Transverse colon (tissue), 4 donors: Measurements from ENCODE around the gene HUNK. TPM values are rescaled to one million over a fixed set of nuclear protein-coding genes. Genes with fewer than 3 reads are reported as not detected.

ENCODE experiments used
- DNase-seq: peaks from one replicate; pipeline ENCODE4 v3.0.0-alpha.2; 2019
- H3K27ac ChIP-seq, 4 donors: fragments of 200-600 bp; sonication (generic); 2 replicates each; pipeline ENCODE4 v1.5.1; 2016 to 2018; ENCODE audit warnings: inconsistent platforms in 4 of 4
- H3K27me3 ChIP-seq: fragments of 200-600 bp; sonication (generic); 2 replicates; pipeline ENCODE4 v1.5.1; 2017; ENCODE audit warnings: inconsistent platforms
- H3K36me3 ChIP-seq, 4 donors: fragments of 200-600 bp; sonication (generic); 2 replicates each; pipeline ENCODE4 v1.5.1; 2017 to 2019; ENCODE audit warnings: inconsistent platforms in 4 of 4
- H3K4me1 ChIP-seq, 4 donors: fragments of 200-600 bp; sonication (generic); 2 replicates each; pipeline ENCODE4 v1.5.1; 2017 to 2020; ENCODE audit warnings: inconsistent platforms in 4 of 4
- H3K4me3 ChIP-seq, 4 donors: fragments of 200-600 bp; sonication (generic); 1 replicate in 1 of 4; 2 replicates in 3 of 4; pipeline versions ENCODE4 v1.5.1 to v1.6.1; 2017 to 2019; ENCODE audit warnings: inconsistent platforms in 4 of 4
- H3K9me3 ChIP-seq, 2 donors: fragments of 200-600 bp; sonication (generic); 2 replicates each; pipeline ENCODE4 v1.5.1; 2017 to 2019; ENCODE audit warnings: inconsistent platforms in 2 of 2
- EP300 ChIP-seq: sonication (generic); formaldehyde crosslinking; IDR thresholded peaks from one replicate; pipeline ENCODE4 v1.6.1; 2017; ENCODE audit warnings: antibody characterized with exemption, low read depth
- POLR2A ChIP-seq: fragments of 450-650 bp; IDR thresholded peaks from one replicate; pipeline ENCODE4 v1.6.1; 2016; ENCODE audit warnings: antibody characterized with exemption, mild to moderate bottlenecking, moderate library complexity
- POLR2AphosphoS5 ChIP-seq, 3 donors: sonication (generic); formaldehyde crosslinking; IDR thresholded peaks; one replicate each; pipeline ENCODE4 v1.6.1; 2016; ENCODE audit warnings: antibody characterized with exemption in 3 of 3
- WGBS, 2 donors: methylation state at CpG; one replicate each; pipeline ENCODE4 v1.1.5; 2018; ENCODE audit warnings: low coverage in 1 of 2; 5-methylcytosine and 5-hydroxymethylcytosine counted together
- in situ Hi-C, 4 donors: fragments of 200-750 bp; cut with MboI; loops; one replicate each; pipeline versions ENCODE4 v1.15.0 to v1.15.1; 2017; ENCODE audit warnings: low sequenced_read_pairs in 3 of 4, low pct_ligation_motif_present in 1 of 4, low pct_unique_long_range_greater_than_20kb in 1 of 4
- intact Hi-C: fragments of 100-400 bp; cut with DNase I; formaldehyde crosslinking; loops from one replicate; pipeline ENCODE4 v1.15.1; 2023; ENCODE audit warnings: low total_unique reads
- total RNA-seq, 4 donors: library from RNA; depleted of rRNA; stranded (reverse); fragments of >200 nt; gene quantifications; one replicate each; pipeline ENCODE4 v1.1.0, GENCODE V29; 2016
- TF ChIP-seq, protein P1 (sequence below), 5 experiments: fragments of 200-600 bp in 3 of 5; fragments of 450-650 bp in 2 of 5; sonication (generic) in 3 of 5; IDR thresholded peaks; 1 replicate in 2 of 5; 2 replicates in 3 of 5; pipeline ENCODE4 v1.5.1; 2016 to 2017; ENCODE audit warnings: antibody characterized with exemption in 5 of 5, inconsistent platforms in 3 of 5, mild to moderate bottlenecking in 2 of 5, moderate library complexity in 1 of 5

Gene HUNK
- total RNA-seq, 4 donors from 2014 or later = 1.8 to 6.7 (median 3.9) TPM

DNA sequence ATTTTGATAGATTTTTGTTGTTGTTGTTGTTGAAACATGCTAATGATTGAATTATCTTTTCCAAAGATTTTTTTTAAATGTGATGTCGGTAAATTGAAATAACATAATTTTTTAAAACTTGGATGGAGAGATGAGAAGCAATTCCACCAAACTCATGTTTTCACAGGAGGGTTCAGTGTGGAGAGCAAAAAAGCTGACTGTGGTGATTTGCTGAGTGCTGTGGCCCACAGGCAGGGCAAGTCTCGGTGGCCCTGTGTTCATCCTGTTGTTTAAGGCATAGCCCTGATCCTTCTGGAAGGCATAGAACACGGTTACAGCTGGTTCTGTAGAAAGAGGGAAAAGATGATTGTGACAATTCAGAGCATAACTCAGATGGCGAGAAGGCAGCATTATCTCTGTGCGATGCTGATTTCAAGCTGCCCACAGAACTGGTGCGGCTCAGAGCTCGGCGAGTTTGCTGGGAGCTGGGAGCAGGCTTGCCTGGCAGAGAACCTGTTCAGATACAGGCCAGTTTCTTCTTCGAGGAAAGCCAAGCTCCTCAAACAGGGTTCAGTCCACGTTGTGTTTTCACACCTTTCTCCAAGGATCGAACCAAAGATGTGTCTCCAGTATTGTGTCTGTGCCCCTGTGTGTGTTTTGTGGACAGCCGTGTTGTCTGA is 127.1 kb downstream of the HUNK start:
- Histone ChIP-seq H3K27me3 (no peaks in the 10 kb centered on the region), H3K4me1 (no peaks in the 10 kb centered on the region), H3K4me3 (no peak overlapping the region), H3K27ac (no peak overlapping the region), H3K36me3 (no peaks in the 10 kb centered on the region), H3K9me3 (no peaks in the 10 kb centered on the region)
- 89 to 93% methylated on average over 2 to 12 of the region's 12 CpGs for WGBS, 2 donors
- in situ Hi-C loops = loop anchor here in 1 of 4 donors (25.0 kb wide), 1 partner anchor 138 kb away; the partner anchor contains the start of gene HUNK
- TF ChIP-seq POLR2AphosphoS5 (IDR thresholded peaks at IDR 0.05) (no peak), EP300 (no peak), POLR2A (no peak)
- TF ChIP-seq, protein P1, sequence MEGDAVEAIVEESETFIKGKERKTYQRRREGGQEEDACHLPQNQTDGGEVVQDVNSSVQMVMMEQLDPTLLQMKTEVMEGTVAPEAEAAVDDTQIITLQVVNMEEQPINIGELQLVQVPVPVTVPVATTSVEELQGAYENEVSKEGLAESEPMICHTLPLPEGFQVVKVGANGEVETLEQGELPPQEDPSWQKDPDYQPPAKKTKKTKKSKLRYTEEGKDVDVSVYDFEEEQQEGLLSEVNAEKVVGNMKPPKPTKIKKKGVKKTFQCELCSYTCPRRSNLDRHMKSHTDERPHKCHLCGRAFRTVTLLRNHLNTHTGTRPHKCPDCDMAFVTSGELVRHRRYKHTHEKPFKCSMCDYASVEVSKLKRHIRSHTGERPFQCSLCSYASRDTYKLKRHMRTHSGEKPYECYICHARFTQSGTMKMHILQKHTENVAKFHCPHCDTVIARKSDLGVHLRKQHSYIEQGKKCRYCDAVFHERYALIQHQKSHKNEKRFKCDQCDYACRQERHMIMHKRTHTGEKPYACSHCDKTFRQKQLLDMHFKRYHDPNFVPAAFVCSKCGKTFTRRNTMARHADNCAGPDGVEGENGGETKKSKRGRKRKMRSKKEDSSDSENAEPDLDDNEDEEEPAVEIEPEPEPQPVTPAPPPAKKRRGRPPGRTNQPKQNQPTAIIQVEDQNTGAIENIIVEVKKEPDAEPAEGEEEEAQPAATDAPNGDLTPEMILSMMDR (IDR thresholded peaks at IDR 0.05) = no peak
- intact Hi-C loops = no loop called here
- no peak for DNase-seq

DNA sequence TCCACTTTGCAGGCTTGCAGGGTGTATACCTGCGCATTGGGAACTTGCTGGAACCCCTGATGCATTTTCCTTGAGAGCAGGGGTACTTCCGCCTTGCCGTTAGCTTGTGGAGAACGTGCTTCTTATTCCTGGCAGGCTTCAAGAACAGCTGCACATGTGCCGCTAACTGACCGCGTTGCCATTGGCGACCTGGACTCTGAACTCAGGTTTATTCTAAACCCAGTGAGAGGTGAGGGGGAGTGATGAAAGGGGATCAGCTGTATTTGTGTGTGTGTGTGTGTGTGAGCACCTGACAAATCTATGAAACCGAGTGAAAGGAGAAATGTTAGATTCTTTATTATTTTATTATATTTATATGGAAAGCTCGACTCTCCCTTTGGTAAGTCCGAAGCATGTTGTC is 128.6 kb downstream of the HUNK start:
- no peaks in the 10 kb centered on the region for H3K27me3 ChIP-seq
- no peaks in the 10 kb centered on the region for H3K4me1 ChIP-seq
- in situ Hi-C loops (loop anchor here in 1 of 4 donors (25.0 kb wide), 1 partner anchor 139 kb away; the partner anchor contains the start of gene HUNK), intact Hi-C loops (no loop called here)
- no peaks in the 10 kb centered on the region for H3K36me3 ChIP-seq
- WGBS, 2 donors = 82 to 84% methylated on average over 5 to 11 of the region's 11 CpGs
- TF ChIP-seq POLR2A (no peak), EP300 (no peak), POLR2AphosphoS5 (IDR thresholded peaks at IDR 0.05) (no peak)
- TF ChIP-seq, protein P1 (IDR thresholded peaks at IDR 0.05) = no peak
- no peak overlapping the region for H3K4me3 ChIP-seq
- no peak overlapping the region for H3K27ac ChIP-seq
- no peak for DNase-seq
- no peaks in the 10 kb centered on the region for H3K9me3 ChIP-seq

DNA sequence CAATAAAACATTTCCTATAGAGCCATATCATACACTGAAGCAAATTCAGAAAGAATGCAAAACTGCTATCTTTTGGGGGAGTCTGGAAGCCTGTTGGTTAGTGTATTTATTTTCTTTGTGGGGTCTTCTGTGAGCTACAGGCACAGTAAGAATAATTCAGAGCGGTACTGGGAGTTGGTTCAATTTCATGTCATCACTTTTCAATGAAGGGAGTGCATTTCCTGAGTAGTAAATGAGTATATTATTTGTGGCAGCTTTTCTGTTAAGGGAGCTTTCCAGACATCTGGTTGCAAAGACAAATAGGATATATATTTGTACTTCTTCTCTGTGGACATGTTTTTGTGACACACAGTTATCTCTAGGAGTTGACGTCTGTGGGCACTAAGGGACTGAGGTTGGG is 130.6 kb downstream of the HUNK start:
- Histone ChIP-seq H3K27ac (no peak overlapping the region), H3K36me3 (no peaks in the 10 kb centered on the region), H3K4me3 (no peak overlapping the region), H3K9me3 (no peaks in the 10 kb centered on the region), H3K27me3 (no peaks in the 10 kb centered on the region), H3K4me1 (no peaks in the 10 kb centered on the region)
- intact Hi-C loops (no loop called here), in situ Hi-C loops (loop anchor here in 1 of 4 donors (25.0 kb wide), 1 partner anchor 141 kb away; the partner anchor contains the start of gene HUNK)
- no peak for DNase-seq
- WGBS, 2 donors = 76 to 100% methylated on average over 2 of the region's 2 CpGs
- no peak for TF ChIP-seq EP300
- no peak for TF ChIP-seq POLR2AphosphoS5 (IDR thresholded peaks at IDR 0.05)
- TF ChIP-seq, protein P1 (IDR thresholded peaks at IDR 0.05) = no peak
- TF ChIP-seq POLR2A = no peak

DNA sequence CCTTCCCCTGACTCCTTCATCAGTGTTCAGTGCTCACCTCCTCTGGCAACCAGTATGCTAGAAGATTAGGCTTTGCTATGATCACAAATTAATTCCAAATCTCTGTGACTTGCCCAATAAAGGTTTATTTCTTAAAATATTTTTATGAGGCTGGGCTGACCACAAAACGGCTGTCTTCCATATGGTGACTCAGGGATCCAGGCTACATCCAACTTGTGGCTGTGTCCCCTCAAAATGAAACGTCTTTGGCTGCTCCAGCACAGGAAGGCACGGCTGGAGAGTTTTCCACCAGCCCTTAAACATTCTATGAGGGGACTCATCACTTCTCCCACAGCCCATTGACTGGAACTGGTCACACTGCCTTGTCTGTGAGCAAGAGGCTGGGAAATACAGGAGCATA is 131.5 kb downstream of the HUNK start:
- WGBS, 2 donors = 71 to 82% methylated on average over 3 of the region's 3 CpGs
- Histone ChIP-seq H3K9me3 (no peaks in the 10 kb centered on the region), H3K4me3 (no peak overlapping the region), H3K4me1 (no peaks in the 10 kb centered on the region), H3K36me3 (no peaks in the 10 kb centered on the region), H3K27ac (no peak overlapping the region), H3K27me3 (no peaks in the 10 kb centered on the region)
- TF ChIP-seq POLR2AphosphoS5 (IDR thresholded peaks at IDR 0.05) (no peak), POLR2A (no peak), EP300 (no peak)
- TF ChIP-seq, protein P1 (IDR thresholded peaks at IDR 0.05) = no peak
- intact Hi-C loops (no loop called here), in situ Hi-C loops (loop anchor here in 1 of 4 donors (25.0 kb wide), 1 partner anchor 142 kb away; the partner anchor contains the start of gene HUNK)
- no peak for DNase-seq
